Measurements from ENCODE around the gene GJD2. TPM values are rescaled to one million over a fixed set of nuclear protein-coding genes. Genes with fewer than 3 reads are reported as not detected.

The GJD2 gene
- total RNA-seq, 1 donor from 2014 or later: not detected

DNA sequence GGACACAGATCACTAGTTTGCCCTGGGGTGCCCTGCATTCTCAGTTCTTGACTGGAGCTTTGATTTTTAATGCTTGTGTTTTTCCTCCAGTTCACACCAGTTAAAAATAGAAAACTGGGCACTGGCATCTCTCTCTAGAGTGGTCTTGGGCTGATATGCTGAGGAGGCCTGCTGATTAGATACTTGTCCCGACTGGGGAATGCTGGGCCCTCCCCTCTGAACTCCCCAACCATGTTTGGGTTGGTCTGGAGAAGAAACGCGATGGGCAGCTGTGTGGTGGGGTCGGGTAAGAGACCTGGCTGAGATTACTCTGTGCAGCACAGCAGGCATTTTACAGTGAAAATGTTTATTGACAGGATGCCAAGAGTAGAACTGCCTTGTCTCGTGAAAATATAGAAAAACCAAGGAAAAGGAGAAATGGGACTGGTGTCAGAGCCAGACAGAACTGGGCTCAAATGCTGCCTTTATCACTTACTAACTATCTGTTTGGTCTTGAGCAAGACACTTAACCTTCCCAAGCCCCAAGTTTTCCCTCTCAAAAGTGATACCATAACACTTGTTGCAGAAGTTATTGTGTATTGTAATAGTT, 42.1 kb upstream of the GJD2 start:
- FAIRE-seq (no peak), DNase-seq (ENCODE audit: low read depth) (no peak)
- TF ChIP-seq, protein P1, sequence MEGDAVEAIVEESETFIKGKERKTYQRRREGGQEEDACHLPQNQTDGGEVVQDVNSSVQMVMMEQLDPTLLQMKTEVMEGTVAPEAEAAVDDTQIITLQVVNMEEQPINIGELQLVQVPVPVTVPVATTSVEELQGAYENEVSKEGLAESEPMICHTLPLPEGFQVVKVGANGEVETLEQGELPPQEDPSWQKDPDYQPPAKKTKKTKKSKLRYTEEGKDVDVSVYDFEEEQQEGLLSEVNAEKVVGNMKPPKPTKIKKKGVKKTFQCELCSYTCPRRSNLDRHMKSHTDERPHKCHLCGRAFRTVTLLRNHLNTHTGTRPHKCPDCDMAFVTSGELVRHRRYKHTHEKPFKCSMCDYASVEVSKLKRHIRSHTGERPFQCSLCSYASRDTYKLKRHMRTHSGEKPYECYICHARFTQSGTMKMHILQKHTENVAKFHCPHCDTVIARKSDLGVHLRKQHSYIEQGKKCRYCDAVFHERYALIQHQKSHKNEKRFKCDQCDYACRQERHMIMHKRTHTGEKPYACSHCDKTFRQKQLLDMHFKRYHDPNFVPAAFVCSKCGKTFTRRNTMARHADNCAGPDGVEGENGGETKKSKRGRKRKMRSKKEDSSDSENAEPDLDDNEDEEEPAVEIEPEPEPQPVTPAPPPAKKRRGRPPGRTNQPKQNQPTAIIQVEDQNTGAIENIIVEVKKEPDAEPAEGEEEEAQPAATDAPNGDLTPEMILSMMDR (IDR thresholded peaks at IDR 0.05; ENCODE audit: insufficient read depth, low read length, severe bottlenecking): no peak
- Histone ChIP-seq H3K27me3 (ENCODE audit: control insufficient read depth, insufficient read depth, low read length) (peaks cover 33% of the 10 kb centered on the region), H3K36me3 (ENCODE audit: control insufficient read depth, insufficient read depth, low read length) (no peaks in the 10 kb centered on the region), H3K4me3 (ENCODE audit: low read depth, low read length) (no peak overlapping the region)

- Histone ChIP-seq H3K4me3 (ENCODE audit: low read depth, low read length) (no peak within 1 kb of the TSS), H3K36me3 (ENCODE audit: control insufficient read depth, insufficient read depth, low read length) (no peaks in the 10 kb centered on the region), H3K27me3 (ENCODE audit: control insufficient read depth, insufficient read depth, low read length) (peaks cover 33% of the 10 kb centered on the region)
- DNase-seq (ENCODE audit: low read depth) (peak; percentile 21), FAIRE-seq (no peak)
- TF ChIP-seq, protein P1 (IDR thresholded peaks at IDR 0.05; ENCODE audit: insufficient read depth, low read length, severe bottlenecking): no peak
Observed at GRCh38 chr15:34795267-34796081, 40.7 kb upstream of the GJD2 start, which contains the start of gene ACTC1. Gene ACTC1 (minus strand): TSS chr15:34795549. CDS start chr15:34794808, 741 bp downstream.

DNA sequence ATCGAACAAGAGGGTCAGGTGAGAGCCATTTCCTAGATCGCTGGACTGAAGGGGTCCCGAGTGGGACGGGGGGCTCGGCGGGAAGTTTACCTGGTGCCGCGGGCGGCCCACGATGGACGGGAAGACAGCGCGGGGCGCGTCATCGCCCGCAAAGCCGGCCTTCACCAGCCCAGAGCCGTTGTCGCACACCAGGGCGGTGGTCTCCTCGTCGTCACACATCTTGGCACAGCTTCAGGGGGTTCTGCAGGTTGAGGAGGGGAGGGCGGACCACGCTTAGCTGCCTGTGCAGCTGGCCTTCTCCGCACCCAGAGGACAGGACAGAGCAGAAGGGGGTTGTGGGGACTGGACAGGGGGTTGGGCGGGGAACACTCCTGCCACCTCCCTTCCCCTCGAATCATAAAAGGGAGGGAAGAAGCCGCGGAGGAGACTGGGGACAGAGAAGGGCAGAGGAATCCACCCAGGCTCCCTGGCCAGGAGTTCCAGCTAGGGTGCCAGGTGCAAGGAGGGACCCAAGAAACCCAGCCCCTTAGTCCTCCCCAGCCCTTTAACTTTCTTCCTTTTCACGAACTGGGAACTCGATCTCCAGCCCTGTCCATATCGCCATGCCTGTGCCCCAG, 39.9 kb upstream of the GJD2 start:
- Histone ChIP-seq H3K4me3 (ENCODE audit: low read depth, low read length) (no peak overlapping the region), H3K27me3 (ENCODE audit: control insufficient read depth, insufficient read depth, low read length) (peaks cover 33% of the 10 kb centered on the region), H3K36me3 (ENCODE audit: control insufficient read depth, insufficient read depth, low read length) (no peaks in the 10 kb centered on the region)
- TF ChIP-seq, protein P1 (IDR thresholded peaks at IDR 0.05; ENCODE audit: insufficient read depth, low read length, severe bottlenecking): no peak
- DNase-seq (ENCODE audit: low read depth): no peak
- no peak for FAIRE-seq

GRCh38 chr15:34793901-34794300, 39.1 kb upstream of the GJD2 start:
- Histone ChIP-seq H3K27me3 (ENCODE audit: control insufficient read depth, insufficient read depth, low read length) (peaks cover 29% of the 10 kb centered on the region), H3K36me3 (ENCODE audit: control insufficient read depth, insufficient read depth, low read length) (no peaks in the 10 kb centered on the region), H3K4me3 (ENCODE audit: low read depth, low read length) (no peak overlapping the region)
- TF ChIP-seq, protein P1 (IDR thresholded peaks at IDR 0.05; ENCODE audit: insufficient read depth, low read length, severe bottlenecking): no peak
- DNase-seq (ENCODE audit: low read depth) (no peak), FAIRE-seq (no peak)

DNA sequence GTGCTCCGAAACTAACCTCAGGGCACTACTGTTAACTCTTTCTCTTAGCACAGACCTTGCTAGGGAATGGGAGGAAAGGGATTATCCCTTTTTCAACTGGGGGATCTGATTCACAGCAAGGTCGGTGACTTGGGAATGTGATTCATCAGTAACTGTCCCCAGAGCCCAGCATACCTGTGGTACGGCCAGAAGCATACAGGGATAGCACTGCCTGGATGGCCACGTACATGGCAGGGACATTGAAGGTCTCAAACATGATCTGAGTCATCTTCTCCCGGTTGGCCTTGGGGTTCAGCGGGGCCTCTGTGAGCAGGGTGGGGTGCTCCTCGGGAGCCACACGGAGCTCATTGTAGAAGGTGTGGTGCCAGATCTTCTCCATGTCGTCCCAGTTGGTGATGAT, 38.3 kb upstream of the GJD2 start:
- FAIRE-seq (no peak), DNase-seq (ENCODE audit: low read depth) (no peak)
- no peaks in the 10 kb centered on the region for H3K36me3 ChIP-seq (ENCODE audit: control insufficient read depth, insufficient read depth, low read length)
- peaks cover 29% of the 10 kb centered on the region for H3K27me3 ChIP-seq (ENCODE audit: control insufficient read depth, insufficient read depth, low read length)
- TF ChIP-seq, protein P1 (IDR thresholded peaks at IDR 0.05; ENCODE audit: insufficient read depth, low read length, severe bottlenecking): no peak
- H3K4me3 ChIP-seq (ENCODE audit: low read depth, low read length): no peak overlapping the region
